Inflammatory macrophage (primary cell): Measurements from ENCODE around the gene TNFRSF8.

Experiments
- DNase-seq, 2 donors: peaks; one replicate each; pipeline ENCODE4 v3.0.0-alpha.2; 2020 to 2022

The TNFRSF8 gene

DNA sequence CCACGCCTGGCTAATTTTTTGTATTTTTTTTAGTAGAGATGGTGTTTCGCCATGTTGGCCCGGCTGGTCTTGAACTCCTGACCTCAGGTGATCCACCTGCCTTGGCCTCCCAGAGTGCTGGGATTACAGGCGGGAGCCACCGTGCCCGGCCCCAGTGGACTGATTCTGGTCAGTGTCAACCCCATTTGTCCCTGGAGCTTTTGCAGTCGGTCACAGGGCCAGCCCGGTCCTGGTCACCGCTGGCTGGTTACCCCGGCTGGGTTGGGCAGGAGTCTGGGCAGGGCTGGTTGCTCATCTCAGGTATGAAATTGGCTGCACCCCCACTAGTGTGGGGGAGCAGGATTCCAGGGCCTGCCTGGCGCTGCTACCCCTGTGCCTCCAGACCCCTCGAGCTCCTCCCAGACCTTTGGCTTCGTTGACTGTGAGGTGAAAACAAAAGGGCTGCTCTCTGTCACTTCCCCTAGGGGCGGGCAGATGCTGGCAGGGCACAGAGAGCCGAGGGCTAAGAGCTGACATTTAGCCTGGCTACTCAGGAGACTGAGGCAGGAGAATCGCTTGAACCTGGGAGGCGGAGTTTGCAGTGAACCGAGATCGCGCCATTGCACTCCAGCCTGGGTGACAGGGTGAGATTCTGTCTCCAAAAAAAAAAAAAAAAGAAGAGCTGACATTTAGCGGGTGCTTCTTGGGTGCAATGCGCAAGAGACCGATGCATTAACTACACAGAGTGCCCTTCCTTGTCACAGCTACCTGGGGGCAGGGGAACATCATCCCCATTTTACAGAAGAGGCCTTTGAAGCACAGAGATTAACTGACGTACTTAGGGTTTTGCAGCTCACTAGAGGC is 114.3 kb downstream of the TNFRSF8 start:
- DNase-seq = no peak

DNA sequence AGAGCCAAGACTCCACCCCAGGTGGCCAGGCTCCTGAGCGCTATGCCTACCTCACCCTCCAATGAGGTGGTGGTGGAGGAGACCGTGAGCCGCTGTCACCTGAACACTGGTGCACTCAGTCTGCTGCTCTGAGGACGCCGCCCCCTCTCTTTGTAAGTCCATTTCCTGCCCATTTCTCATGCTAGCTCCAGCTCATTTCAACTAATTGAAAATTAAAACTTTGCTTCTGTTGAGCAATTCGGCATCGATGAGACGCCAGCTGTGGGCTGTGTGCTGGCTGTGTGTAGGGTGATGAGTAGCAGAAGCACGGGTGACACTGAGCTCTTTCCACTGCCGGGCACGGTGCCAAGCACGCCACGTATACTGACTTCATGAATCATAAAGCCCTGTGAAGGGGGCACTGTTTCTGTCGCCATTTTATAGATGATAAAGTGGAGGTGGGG is 114.9 kb downstream of the TNFRSF8 start:
- peak; percentile 78 to 93 for DNase-seq

DNA sequence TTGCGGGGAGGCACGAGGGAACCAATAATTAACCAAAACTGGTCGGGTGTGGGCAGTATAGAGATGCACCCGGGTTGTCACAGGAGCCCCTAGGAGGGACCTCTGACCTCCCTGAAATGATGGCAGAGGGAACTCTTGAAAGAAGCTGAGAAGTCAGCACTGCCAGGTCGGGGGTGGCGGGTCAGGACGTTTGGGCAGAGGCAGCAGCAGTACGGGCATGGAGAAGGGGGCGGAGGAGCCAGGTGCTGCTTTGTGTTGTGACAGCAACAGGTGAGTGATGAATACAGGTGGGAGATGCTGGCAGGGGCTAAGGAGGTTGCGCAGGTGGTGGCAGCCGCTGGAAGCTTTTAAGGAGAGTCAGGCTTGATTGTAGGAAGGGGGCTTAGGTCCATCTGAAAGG is 115.4 kb downstream of the TNFRSF8 start:
- no peak for DNase-seq

DNA sequence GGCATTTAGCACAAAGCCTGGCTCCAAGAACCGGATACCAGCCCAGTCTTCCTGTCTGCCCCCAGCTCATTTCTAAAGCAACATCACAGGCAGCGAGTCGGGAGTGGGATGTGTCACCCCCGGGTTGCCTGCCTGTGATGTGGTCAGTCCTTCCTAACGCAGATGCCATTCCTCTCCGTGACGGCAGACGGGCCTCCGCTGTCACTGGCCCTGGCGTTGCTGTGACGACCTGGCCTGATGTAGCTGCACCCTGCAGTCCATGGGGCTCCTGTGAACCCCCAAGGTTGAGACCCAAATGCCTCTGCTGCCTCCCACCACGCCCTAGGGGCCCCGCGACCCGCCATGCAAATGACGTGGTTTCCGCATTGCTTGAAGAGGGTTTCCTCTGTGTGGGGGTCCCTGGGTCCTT is 116.0 kb downstream of the TNFRSF8 start:
- peak; percentile 53 to 85 for DNase-seq

DNA sequence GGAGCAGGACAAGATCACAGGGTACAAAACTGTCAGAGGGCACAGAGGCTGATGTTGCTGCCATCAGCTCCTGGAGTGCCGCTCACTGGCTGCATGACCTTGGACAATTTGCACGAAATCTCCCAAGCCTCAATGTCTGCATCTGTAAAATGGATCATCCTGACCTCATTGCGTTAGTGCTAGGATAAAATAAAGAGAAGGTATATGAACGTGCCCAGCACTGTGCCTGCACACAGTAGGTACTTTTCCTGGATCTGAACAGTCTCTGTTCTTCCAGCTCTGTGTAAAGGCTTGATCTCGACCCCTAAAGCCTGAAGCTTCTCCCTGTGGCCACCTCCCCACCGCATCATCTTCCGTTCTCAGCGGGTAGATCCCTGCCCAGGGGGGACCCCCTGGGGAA is 116.6 kb downstream of the TNFRSF8 start:
- DNase-seq = no peak

DNA sequence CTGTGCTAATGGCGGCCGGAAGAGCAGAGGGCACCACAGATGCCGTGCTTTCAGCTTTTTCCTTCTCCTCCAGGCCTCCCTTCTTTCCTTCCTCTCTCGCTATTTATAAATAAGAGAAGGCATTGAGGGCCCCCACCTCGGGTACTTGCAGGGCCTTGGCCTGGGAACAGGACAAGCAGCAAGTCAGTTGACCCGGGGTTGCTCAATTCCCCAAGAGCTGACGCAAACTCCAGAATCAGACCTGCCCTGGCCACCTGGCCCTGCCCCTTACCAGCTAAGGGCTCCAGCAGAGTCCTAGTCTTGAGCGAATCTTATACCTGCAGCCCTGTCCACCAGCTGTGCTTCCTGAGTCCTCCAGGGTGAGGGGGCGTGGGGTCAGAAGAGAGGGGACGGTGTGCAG is 117.2 kb downstream of the TNFRSF8 start:
- peak; percentile 84 to 87 for DNase-seq

DNA sequence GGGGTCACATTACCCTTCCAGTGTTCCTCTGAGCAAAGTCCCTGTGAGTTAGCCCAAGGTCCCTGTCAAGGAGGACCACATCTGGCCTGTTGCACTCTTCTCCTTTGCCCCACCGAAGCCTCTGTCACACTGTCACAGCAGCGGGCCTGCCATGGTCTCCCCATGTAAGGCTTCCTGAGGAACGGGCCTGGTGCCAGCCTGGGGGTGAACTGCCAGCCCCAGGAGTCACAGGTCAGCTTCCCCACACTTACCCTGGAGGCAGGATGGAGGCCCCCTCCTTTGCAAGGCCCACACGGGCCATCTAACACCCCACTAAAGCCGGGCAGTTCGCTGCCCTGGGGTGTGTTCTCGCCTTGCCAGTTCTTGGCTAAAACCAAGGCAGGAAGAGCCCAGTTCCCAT is 117.8 kb downstream of the TNFRSF8 start:
- no peak for DNase-seq

DNA sequence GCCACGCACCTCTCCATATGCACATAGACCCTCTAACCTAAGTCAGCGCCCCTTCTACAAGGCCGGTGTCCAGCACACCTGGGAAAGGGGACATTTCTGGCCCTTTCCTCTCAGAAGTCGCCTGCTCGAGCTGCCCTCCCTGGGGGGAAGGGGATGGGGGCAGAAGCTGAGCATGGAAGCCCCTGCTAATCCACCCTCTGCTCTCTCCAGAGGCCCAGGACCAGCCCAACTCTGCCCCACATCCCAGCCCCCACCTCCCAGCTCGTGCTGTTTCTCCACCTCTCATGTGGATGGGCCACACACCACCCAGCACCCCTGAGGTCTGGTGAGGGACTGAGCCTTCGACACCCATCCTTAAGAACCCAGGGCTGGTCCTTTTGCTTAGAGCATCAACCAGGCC is 118.5 kb downstream of the TNFRSF8 start:
- no peak for DNase-seq

DNA sequence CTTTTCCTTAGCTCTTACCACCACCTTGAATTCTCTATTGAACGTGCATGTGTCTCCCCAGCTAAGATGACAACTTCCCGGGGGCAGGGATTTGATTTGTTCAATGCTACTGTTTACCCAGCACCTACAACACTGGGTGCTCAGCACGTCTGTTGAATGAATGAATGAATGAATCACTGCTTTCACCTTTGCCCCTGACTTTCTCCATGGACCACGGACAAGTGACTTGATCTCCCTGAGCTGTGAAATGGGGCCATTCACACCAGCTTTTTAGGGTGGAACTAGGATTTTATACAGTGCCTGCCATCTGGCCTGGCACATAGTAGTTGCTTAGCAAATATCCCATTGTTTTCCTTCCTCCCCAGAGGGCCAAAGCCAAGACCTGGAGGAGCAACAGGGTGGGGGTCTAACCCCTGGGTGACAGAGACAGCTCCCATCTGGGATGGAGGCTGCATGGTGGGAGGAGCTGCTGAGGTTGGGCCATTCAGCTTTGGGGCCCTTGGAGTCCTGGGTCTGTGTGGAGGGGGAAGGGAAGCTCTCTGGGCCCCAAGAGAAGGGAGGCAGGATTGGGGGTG is 119.4 kb downstream of the TNFRSF8 start:
- no peak for DNase-seq

DNA sequence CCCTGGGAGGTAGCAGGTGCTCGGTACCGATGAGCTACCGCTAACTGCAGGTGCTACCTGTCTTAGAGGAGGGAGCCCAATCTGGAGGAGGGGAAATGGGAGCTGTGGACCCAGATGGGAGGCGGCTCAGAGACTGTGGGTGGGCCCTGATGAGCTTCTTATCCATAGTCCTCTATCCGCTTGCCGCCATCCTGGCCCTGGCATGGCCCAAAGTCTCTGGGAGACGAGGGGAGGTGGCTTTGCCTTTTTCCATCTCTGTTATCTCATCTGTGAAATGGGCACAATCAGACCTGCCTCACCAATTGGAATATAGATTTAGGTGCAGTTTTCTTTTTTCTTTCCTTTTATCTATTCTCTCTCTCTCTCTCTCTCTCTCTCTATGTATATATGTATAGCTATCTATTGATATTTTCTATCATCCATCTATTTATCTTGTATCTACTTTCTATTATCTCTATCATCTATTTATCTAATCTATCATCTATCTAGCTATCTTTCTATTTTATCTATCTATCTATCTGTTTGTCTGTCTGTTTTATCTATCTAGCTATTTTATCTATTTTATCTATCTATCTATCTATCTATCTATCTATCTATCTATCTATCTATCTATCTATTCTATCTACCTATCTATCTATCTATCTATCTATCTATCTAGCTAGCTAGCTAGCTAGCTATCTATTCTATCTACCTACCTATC is 120.1 kb downstream of the TNFRSF8 start:
- no peak for DNase-seq

DNA sequence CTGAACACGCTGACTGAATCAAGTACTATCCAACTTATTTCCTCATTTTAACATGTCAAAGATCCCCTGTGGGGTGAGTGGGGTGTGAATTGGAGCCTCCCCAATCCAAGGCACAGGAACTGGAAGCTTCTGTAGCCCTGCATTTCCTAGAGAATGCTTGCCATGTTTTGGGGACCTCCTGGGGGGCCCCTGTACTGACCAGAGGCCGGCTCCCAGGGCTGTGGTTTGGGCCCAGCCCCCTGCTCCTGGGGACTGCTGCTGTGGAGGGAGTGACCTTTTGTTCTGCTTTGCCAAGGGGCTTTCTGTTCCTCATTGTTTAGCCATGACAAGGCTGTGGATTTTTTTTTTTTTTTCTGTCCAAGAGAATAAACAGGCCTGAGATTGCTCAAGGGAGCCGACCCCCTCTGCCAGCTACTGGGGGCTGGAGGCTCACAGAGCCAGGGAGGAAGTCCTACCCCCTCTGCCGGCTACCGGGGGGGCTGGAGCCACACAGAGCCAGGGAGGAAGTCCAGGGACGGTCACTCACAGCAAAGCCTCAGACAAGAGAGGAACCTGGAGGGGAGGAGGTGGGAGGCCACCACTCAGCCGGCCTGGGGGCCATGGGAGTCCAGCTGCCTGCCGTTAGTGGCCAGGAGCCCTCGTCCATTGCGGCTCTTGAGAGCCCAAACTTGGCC is 121.0 kb downstream of the TNFRSF8 start:
- peak; percentile 93 for DNase-seq

DNA sequence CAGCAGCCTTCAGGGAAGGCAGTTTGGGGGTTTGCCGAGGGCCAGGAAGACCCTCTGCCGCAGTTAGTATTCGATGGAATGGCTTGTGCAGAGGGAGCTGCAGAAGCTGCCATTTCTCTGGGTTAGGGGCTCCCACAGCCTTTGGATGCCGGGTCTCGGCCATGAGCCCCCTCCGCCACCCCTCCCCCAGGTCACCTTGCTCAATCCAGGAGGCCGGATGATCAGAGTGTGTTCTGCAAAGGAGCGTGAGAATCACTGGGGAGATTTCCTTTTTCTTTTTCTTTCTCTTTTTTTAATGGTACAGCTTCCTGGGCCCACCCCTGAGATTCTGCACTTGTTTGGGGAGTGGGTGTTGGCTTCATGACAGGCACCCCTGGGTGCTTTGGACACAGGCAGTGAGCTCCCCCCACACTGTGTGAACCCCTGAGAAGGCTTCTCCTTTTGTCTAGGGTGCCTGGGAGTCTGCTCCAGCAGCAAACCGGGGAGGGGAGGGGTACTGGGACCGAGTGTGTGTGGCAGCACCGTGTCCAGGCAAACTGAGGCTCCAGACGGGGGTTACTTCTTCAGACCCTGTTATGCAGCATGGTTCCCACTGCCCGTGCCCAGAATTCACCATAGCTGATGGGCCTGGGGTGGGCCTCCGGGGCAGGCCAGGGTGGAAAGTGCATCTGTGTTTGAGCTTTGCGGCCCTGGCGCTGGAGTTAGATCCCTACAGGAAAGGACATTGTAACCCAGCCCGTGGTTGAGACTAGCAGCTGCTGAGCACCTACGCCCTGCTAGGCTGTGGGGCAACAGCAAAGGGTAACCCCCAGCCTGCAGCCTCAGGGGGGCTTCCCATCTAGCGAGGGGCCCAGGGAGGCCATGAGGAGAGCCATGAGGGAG is 122.2 kb downstream of the TNFRSF8 start:
- no peak for DNase-seq

DNA sequence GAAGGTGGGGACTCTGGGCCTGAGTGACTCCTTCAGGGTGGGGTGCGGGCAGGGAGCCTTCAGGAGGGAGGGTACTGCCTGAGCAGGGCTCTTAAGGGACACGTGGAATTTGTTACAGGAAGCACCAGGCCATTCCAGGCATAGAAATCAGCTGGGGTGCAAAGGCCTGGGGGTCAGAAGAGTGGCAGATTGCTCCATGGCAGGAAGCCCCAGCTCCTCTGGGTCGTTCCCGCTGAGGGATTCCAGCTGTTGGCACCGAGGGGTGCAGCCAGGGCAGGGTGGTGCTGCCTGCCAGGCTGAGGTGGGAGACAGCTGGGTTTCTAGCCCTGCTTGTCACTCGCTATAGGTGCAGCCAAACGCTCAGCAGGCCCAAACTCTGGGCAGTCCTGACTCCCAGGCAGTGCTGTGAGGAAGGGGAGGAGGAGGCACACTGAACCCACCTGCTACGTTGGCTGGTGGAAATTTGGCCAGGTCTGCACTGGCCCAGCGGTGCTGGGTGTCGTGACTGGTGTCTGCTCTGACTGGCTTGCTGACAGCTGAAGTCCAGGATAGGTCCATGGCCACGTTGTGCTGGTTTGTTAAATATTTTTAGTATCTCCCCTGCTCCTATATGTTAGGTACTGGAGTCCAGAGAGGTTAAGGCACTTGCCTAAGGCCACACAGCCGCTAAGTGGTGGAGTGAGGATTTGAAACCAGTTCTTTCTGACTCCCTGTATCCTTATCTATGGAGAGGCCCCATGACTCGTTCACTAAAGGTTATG is 123.0 kb downstream of the TNFRSF8 start:
- DNase-seq = no peak

DNA sequence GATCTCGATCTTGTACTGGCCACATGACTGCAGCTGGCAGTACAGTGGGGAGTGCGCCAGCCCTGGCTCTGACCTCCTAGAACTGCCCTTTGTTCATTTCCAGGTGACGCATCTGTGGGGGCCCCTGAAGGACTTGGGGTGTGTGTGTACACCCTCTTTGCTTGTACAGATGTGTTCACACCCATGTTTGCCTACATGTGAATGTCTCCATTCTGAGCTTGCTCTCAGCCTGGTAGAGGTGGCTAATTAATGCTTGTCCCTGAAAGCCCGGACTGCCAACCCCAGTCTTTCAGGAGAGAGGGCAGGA is 123.5 kb downstream of the TNFRSF8 start:
- no peak for DNase-seq

DNA sequence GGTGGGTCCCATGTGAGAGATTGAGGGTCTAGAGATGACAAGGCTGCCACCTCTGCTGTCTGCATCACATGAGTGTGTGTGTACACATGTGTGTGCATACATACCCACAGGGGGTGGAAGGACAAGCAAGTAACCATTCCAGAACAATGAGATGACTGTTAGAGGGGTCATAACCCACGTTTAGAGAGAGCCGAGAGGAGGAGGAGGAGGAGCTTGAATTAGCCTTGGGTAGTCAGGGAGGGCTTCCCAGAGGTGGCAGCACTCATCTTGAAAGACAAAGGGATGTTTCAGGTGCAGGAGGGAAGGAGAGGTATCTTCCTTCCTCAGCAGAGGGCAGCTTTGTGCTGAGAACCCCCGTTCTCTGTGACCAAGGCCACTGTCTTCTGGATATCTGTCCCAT is 125.0 kb downstream of the TNFRSF8 start:
- DNase-seq = no peak

DNA sequence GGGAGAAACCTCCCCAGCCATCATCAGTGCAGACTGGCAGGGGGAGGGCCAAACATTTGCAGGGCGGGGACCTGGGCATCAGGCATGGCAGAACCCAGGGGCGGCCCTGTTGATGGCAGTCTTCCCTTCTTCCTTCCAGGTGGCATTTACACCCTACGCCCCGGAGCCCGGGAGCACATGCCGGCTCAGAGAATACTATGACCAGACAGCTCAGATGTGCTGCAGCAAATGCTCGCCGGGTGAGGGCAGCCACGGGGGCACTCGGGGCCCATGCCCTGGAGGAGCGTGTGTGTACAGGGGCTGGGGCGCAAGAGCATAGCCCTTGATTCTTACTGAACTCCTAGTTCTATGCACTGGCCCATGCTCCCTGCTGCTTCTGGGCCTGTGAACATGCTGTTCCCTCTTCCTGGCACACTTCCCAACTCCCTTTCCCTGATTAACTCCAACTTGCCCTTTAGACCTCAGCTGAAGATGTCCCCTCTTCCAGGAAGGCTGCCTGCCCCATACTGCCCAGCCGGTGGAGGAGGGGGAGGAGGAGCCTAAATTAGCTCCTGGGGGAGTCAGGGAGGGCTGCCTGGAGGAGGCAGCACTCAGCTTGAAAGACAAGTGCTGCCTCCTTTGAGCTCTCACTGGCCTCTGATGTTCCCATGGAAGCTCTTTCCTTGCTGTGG is 125.7 kb downstream of the TNFRSF8 start:
- DNase-seq = no peak

DNA sequence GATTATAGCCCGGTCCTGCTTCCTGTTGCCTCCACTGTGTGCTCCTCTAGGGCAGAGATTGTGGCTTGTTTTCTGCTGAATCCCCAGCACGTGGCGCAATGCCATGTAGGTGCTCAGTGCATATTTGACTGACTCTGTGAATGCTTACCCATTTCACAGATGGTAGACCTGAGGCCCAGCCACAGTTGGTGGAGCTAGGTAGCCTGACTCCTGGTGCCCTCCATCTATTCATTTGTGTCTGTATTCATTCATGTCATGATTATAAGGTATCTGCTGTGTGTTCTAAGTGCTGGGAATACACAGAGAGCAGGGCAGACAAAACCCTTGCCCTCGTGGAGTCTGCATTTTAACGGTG is 126.2 kb downstream of the TNFRSF8 start:
- DNase-seq = no peak

DNA sequence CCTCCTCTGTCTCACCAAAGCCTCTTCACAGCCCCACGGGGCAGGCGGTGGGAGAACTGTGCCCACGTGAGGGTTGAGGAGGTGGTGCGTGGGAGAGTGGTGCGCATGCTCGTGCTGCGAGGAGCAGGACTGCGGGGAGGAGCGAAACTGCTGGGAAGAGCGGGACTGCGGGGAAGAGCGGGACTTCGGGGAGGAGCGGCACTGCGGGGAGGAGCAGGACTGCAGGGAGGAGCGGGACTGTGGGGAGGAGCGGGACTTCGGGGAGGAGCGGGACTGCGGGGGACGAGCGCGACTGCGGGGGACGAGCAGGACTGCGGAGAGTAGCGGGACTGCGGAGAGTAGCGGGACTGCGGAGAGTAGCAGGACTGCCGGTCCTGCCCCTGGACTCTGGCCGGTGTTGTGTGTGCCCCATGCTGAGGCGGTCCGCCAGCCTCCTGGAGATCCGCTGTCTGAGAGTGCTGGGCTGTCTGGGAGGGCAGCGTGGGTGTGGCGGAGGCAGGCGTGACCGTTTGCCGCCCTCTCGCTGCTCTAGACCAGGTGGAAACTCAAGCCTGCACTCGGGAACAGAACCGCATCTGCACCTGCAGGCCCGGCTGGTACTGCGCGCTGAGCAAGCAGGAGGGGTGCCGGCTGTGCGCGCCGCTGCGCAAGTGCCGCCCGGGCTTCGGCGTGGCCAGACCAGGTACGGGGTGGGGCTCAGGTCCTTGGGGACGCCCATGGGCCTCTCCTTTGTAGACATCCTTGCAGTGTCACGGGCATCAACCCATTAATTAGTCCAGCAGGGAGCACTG is 128.3 kb downstream of the TNFRSF8 start:
- no peak for DNase-seq
